ENCODE measurements around the gene SPATA9. TPM values are rescaled to one million over a fixed set of nuclear protein-coding genes. Genes with fewer than 3 reads are reported as not detected.

SPATA9 gene
- polyA plus RNA-seq, 1 of the 3 experiments (the other 2 are of a cell fraction), result 0.07 TPM

DNA sequence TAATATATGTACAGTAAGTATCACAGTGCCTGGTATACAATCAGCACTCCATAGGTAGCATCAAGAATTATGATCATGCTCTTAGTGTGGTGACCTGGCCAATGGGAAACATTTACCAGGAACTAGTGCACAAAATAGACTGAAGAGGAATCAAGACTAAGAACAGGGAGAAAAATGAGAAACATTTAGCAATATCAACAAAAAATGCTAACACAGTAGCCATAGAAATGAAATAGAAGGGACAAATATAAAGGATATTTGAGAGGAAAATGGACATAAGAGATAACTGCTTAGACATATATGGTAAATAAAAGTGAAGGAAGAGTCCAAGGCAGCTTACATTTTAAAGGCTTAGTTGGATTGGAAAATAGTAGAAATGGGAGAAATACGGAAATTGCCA is 16.5 kb upstream of the SPATA9 start:
- no peaks in the 10 kb centered on the region for H3K36me3 ChIP-seq (replicated peaks in 1 of 2; ENCODE audit: control insufficient read depth in 1 of 2, insufficient read depth in 2 of 2, low read length in 1 of 2)
- no peaks in the 10 kb centered on the region; the same call in 1 of the 2 replicates for H3K9me3 ChIP-seq
- H3K9ac ChIP-seq, result no peak overlapping the region
- TF ChIP-seq, protein P1, sequence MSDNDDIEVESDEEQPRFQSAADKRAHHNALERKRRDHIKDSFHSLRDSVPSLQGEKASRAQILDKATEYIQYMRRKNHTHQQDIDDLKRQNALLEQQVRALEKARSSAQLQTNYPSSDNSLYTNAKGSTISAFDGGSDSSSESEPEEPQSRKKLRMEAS (IDR thresholded peaks at IDR 0.05; ENCODE audit: low read depth), result no peak
- no peak for TF ChIP-seq FOXJ3 (CRISPR knock-in tag; IDR thresholded peaks at IDR 0.05)
- TF ChIP-seq, protein P2, sequence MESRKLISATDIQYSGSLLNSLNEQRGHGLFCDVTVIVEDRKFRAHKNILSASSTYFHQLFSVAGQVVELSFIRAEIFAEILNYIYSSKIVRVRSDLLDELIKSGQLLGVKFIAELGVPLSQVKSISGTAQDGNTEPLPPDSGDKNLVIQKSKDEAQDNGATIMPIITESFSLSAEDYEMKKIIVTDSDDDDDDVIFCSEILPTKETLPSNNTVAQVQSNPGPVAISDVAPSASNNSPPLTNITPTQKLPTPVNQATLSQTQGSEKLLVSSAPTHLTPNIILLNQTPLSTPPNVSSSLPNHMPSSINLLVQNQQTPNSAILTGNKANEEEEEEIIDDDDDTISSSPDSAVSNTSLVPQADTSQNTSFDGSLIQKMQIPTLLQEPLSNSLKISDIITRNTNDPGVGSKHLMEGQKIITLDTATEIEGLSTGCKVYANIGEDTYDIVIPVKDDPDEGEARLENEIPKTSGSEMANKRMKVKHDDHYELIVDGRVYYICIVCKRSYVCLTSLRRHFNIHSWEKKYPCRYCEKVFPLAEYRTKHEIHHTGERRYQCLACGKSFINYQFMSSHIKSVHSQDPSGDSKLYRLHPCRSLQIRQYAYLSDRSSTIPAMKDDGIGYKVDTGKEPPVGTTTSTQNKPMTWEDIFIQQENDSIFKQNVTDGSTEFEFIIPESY (IDR thresholded peaks at IDR 0.05; ENCODE audit: borderline replicate concordance, low read depth), result no peak
- no peak for TF ChIP-seq YY1 (IDR thresholded peaks at IDR 0.05; ENCODE audit: low read depth)
- TF ChIP-seq, protein P3, sequence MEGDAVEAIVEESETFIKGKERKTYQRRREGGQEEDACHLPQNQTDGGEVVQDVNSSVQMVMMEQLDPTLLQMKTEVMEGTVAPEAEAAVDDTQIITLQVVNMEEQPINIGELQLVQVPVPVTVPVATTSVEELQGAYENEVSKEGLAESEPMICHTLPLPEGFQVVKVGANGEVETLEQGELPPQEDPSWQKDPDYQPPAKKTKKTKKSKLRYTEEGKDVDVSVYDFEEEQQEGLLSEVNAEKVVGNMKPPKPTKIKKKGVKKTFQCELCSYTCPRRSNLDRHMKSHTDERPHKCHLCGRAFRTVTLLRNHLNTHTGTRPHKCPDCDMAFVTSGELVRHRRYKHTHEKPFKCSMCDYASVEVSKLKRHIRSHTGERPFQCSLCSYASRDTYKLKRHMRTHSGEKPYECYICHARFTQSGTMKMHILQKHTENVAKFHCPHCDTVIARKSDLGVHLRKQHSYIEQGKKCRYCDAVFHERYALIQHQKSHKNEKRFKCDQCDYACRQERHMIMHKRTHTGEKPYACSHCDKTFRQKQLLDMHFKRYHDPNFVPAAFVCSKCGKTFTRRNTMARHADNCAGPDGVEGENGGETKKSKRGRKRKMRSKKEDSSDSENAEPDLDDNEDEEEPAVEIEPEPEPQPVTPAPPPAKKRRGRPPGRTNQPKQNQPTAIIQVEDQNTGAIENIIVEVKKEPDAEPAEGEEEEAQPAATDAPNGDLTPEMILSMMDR (IDR thresholded peaks at IDR 0.05), result no peak
- TF ChIP-seq MXI1 (IDR thresholded peaks at IDR 0.05; ENCODE audit: low read depth, low read length), result no peak
- TF ChIP-seq, protein P4, sequence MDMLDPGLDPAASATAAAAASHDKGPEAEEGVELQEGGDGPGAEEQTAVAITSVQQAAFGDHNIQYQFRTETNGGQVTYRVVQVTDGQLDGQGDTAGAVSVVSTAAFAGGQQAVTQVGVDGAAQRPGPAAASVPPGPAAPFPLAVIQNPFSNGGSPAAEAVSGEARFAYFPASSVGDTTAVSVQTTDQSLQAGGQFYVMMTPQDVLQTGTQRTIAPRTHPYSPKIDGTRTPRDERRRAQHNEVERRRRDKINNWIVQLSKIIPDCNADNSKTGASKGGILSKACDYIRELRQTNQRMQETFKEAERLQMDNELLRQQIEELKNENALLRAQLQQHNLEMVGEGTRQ (IDR thresholded peaks at IDR 0.05; ENCODE audit: borderline replicate concordance, low read depth, low read length), result no peak
- no peak for TF ChIP-seq GATA2 (CRISPR knock-in tag; IDR thresholded peaks at IDR 0.05)
- TF ChIP-seq RCOR1 (IDR thresholded peaks at IDR 0.05; ENCODE audit: low read length), result no peak
- no peak for TF ChIP-seq SIN3A (IDR thresholded peaks at IDR 0.05; ENCODE audit: borderline replicate concordance, low read depth, low read length)
- no peak for TF ChIP-seq NFIC (IDR thresholded peaks at IDR 0.05; ENCODE audit: borderline replicate concordance)
- no peak for TF ChIP-seq CHD2 (IDR thresholded peaks at IDR 0.05; ENCODE audit: low read length, partially characterized antibody)
- TF ChIP-seq, protein P5, sequence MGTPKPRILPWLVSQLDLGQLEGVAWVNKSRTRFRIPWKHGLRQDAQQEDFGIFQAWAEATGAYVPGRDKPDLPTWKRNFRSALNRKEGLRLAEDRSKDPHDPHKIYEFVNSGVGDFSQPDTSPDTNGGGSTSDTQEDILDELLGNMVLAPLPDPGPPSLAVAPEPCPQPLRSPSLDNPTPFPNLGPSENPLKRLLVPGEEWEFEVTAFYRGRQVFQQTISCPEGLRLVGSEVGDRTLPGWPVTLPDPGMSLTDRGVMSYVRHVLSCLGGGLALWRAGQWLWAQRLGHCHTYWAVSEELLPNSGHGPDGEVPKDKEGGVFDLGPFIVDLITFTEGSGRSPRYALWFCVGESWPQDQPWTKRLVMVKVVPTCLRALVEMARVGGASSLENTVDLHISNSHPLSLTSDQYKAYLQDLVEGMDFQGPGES (IDR thresholded peaks at IDR 0.05; ENCODE audit: low read depth, low read length), result no peak
- TF ChIP-seq, protein P6, sequence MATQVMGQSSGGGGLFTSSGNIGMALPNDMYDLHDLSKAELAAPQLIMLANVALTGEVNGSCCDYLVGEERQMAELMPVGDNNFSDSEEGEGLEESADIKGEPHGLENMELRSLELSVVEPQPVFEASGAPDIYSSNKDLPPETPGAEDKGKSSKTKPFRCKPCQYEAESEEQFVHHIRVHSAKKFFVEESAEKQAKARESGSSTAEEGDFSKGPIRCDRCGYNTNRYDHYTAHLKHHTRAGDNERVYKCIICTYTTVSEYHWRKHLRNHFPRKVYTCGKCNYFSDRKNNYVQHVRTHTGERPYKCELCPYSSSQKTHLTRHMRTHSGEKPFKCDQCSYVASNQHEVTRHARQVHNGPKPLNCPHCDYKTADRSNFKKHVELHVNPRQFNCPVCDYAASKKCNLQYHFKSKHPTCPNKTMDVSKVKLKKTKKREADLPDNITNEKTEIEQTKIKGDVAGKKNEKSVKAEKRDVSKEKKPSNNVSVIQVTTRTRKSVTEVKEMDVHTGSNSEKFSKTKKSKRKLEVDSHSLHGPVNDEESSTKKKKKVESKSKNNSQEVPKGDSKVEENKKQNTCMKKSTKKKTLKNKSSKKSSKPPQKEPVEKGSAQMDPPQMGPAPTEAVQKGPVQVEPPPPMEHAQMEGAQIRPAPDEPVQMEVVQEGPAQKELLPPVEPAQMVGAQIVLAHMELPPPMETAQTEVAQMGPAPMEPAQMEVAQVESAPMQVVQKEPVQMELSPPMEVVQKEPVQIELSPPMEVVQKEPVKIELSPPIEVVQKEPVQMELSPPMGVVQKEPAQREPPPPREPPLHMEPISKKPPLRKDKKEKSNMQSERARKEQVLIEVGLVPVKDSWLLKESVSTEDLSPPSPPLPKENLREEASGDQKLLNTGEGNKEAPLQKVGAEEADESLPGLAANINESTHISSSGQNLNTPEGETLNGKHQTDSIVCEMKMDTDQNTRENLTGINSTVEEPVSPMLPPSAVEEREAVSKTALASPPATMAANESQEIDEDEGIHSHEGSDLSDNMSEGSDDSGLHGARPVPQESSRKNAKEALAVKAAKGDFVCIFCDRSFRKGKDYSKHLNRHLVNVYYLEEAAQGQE (IDR thresholded peaks at IDR 0.05; ENCODE audit: low read depth, low read length), result no peak
- TF ChIP-seq, protein P7, sequence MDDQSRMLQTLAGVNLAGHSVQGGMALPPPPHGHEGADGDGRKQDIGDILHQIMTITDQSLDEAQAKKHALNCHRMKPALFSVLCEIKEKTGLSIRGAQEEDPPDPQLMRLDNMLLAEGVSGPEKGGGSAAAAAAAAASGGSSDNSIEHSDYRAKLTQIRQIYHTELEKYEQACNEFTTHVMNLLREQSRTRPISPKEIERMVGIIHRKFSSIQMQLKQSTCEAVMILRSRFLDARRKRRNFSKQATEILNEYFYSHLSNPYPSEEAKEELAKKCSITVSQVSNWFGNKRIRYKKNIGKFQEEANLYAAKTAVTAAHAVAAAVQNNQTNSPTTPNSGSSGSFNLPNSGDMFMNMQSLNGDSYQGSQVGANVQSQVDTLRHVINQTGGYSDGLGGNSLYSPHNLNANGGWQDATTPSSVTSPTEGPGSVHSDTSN (IDR thresholded peaks at IDR 0.05), result no peak
- TF ChIP-seq FOSL2 (IDR thresholded peaks at IDR 0.05; ENCODE audit: borderline replicate concordance, low read depth), result no peak
- TF ChIP-seq EP300 (IDR thresholded peaks at IDR 0.05; ENCODE audit: borderline replicate concordance in 1 of 2, low read depth in 1 of 2, low read length in 1 of 2), result no peak
- TF ChIP-seq RXRA (IDR thresholded peaks at IDR 0.05; ENCODE audit: borderline replicate concordance, low read depth), result no peak
- TF ChIP-seq SMC3 (IDR thresholded peaks at IDR 0.05; ENCODE audit: low read depth, low read length), result no peak
- no peak for TF ChIP-seq GABPA (IDR thresholded peaks at IDR 0.05; ENCODE audit: low read depth)
- no peaks in the 10 kb centered on the region for H3K9me2 ChIP-seq
- H3K4me1 ChIP-seq (ENCODE audit: control insufficient read depth in 1 of 2, insufficient read depth in 2 of 2, low read depth in 1 of 2, low read length in 1 of 2), result peaks cover 0 to 5% of the 10 kb centered on the region in 2 experiments; a peak in 2 of 4 replicates
- no peak overlapping the region for H2AFZ ChIP-seq (ENCODE audit: low read depth)
- ChIA-PET CTCF (interaction anchor here (1.4 to 2.8 kb wide), 2 partner anchors 35 to 82 kb away, joined by 3 to 14 read pairs; no protein-coding TSS in a partner anchor), POLR2A (no interaction called here)
- H3F3A ChIP-seq (replicated peaks; ENCODE audit: insufficient read depth), result no peaks in the 10 kb centered on the region
- no peak overlapping the region for H3K27ac ChIP-seq (ENCODE audit: low read depth in 2 of 2, low read length in 1 of 2)
- H4K20me1 ChIP-seq (ENCODE audit: insufficient read depth), result no peaks in the 10 kb centered on the region
- H3K27me3 ChIP-seq (ENCODE audit: insufficient read depth), result no peaks in the 10 kb centered on the region
- no peak overlapping the region for H3K4me3 ChIP-seq (ENCODE audit: low read depth in 2 of 2, low read length in 1 of 2)
- no peak for DNase-seq
- H3K4me2 ChIP-seq, result no peak overlapping the region
- WGBS (ENCODE audit: low lambda C conversion rate), result 100% methylated on average over 1 of the region's 1 CpG
- no peaks in the 10 kb centered on the region for H3K79me2 ChIP-seq (ENCODE audit: insufficient read depth)
